GM19395 (cell line): ENCODE data around the gene NDUFC2.
"Not testable (repeated sequence)": the region's sequence is repeated elsewhere in the genome, so short reads cannot be mapped to it uniquely, and the experiment has no call there.

ENCODE experiments used
- ATAC-seq: cut with Tn5 transposase; IDR thresholded peaks from one replicate; pipeline ENCODE4 v1.9.1; 2021; ENCODE audit warnings: mild to moderate bottlenecking, moderate library complexity; ENCODE audit not compliant: unreplicated experiment

NDUFC2 gene

GRCh38 chr11:78056093-78056492 is 23.6 kb downstream of the NDUFC2 start:
- ATAC-seq, result no peak

DNA sequence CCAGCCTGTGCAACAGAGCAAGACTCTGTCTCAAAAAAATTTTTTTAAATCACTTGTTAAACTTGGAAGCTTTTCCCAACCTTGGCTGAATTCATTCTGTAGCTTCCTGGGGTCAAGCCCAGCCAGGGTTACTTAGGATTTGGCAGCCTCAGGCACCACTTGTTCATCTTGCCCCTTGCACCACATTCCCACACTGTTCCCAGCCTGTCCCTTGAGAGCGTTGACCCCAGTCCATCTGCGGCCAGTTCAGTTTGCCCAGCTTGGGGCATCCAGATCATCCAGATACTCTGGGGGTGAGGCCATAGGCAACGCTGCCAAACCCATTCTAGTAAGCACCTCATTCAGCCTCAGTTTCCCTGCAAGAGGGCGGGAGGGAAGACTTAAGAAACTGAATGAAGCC is 24.7 kb downstream of the NDUFC2 start:
- ATAC-seq, result no peak

DNA sequence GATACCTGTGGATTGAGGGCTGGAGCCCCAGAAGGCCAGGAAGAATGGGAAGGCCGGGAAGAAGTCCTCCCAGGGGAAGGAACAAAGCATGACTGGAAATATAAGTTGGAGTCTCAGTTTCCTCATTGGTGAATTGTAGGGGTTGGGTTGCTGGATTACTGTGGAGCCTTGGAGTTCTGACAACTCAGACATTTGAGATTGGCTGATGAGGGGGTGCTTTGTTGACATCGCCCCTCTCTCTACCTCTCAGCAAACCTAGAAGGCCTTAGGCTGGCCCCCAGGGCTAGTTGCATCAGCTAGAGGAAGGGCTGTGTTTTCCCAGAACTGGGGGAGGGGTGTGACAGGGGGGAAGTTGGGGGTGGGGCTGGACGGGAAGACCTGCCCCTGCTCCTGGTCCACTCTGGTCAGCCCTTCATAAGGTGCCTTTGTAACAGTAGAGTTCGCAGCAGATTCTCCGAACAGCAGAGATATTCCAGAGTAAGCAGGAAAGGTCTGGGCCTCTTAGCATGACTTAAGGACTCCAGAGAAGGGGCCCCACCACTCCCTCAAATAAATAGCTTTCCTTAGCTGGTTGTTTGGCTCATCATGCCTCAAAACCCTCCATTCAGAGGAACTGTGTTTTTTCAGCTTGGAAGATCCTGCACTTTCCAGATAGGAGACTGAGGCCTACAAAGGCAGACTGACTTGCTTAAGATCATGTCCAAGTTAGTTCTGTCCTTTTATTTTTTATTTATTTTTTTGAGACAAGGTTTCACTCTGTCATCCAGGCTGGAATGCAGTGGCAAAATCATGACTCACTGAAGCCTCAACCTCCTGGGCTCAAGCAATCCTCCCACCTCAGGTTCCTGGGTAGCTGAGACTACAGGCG is 28.5 kb downstream of the NDUFC2 start:
- no peak for ATAC-seq

DNA sequence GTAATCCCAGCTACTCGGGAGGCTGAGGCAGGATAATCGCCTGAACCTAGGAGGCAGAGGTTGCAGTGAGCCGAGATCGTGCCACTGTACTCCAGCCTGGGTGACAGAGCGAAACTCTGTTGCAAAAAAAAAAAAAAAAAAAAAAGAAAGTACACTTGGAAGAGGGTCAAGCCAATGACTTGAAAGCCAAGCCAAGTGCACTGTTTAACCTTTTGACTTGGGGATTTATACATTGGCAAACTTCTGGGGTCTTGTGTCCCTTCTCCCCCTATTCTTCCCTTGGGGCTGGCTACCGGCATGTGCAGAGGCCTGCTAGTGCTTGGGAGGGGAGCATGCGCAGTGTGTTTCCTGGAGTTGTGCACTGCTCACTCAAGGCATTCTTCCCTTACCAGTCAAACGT is 30.3 kb downstream of the NDUFC2 start:
- no peak for ATAC-seq

GRCh38 chr11:78048561-78048960 is 31.1 kb downstream of the NDUFC2 start:
- no peak for ATAC-seq

- ATAC-seq, result no peak
Measured at GRCh38 chr11:78046486-78046854, 33.2 kb downstream of the NDUFC2 start.

GRCh38 chr11:78045851-78046485 is 33.7 kb downstream of the NDUFC2 start:
- ATAC-seq, result peak; percentile 66

- ATAC-seq, result no peak
Measured at GRCh38 chr11:78044706-78045105, 35.0 kb downstream of the NDUFC2 start.

DNA sequence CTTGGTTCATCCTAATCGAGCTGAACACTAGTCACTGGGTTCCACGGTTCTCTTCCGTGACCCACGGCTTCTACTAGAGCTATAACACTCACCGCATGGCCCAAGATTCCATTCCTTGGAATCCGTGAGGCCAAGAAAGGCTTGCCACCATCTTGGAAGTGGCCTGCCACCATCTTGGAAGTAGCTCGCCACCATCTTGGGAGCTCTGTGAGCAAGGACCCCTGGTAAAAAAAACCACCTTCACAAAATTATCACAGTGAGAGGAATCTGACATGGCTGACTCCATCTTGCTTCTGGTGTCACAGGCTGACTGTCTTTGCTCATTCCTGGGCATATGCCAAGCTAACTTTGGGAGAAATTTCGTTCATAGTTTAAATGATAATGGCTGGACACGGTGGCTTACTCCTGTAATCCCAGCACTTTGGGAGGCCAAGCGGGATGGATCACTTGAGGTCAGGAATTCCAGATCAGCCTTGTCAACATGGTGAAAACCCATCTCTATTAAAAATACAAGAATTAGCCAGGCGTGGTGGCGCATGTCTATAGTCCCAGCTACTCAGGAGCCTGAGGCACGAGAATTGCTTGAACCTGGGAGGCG is 37.7 kb downstream of the NDUFC2 start:
- no peak for ATAC-seq

- ATAC-seq, result not testable (repeated sequence)
Measured at GRCh38 chr11:78041380-78041719, 38.3 kb downstream of the NDUFC2 start.

DNA sequence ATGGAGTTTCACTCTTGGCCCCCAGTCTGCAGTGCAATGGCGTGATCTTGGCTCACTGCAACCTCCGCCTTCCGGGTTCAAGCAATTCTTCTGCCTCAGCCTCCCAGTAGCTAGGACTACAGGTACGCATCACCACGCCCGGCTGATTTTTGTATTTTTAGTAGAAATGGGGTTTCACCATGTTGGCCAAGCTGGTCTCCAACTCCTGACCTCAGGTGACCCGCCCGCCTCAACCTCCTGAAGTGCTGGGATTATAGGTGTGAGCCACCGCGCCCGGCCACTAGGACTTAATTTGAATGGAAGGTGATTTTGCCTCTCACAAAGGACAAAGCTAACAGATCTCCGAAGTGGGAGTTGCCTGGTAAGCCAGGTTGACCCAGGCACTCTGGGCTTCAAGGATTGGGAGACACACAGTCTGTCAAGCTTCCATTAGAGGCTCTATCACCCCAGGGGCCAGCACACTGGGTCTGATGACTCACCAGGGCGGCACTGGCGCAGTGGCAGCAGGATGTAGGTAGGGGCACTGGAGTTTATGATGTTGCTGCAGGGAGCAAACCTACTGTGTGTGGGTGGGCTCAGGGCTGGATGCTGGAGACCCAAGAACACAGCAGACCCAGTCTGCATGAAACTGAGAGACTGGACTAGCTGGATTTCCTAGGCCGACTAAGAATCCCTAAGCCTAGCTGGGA is 38.8 kb downstream of the NDUFC2 start:
- no peak for ATAC-seq

DNA sequence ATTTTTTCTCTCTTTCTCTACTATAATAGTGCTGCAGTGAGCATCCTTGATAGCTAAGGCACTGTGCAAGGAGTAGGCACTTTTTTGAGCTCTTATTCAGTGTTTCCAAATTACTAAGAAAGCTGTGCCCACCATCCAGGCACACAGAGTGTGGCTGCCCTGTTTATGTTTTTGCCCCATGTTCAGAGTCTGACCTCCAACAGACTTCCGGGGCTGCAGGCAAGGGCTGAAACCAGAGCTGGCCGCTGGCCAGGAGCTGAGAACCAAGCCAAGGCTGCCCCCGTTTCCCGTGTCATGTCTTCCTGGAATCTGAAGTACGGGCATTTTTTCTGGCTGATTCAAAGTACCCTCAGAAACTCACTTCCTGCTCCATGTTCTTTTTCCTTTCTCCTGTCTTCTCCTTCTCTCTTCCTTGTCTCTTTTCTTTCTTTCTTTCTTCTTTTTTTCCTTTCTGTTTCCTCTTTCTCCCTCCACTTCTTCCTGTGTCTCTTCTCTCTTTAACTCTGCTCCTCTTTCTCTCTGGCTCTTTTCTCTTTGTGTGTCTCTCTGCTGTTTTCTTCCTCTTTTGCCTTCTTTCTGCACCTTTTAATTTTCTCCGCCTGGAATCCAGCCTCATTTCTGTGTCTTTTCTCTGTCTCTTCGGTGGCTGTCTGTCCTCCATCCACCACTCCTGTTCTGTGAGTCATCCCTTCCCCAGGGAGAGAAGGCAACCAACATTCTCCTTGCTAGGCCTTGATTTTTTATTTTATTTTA is 39.6 kb downstream of the NDUFC2 start:
- ATAC-seq, result peak; percentile 76

- no peak for ATAC-seq
Measured at GRCh38 chr11:78039391-78039918, 40.2 kb downstream of the NDUFC2 start.

- ATAC-seq, result no peak
Measured at GRCh38 chr11:78038697-78039313, 40.9 kb downstream of the NDUFC2 start.

- no peak for ATAC-seq
Measured at GRCh38 chr11:78037825-78038620, 41.6 kb downstream of the NDUFC2 start.

GRCh38 chr11:78037056-78037455 is 42.6 kb downstream of the NDUFC2 start:
- ATAC-seq, result no peak

GRCh38 chr11:78036313-78036712 is 43.3 kb downstream of the NDUFC2 start:
- no peak for ATAC-seq

DNA sequence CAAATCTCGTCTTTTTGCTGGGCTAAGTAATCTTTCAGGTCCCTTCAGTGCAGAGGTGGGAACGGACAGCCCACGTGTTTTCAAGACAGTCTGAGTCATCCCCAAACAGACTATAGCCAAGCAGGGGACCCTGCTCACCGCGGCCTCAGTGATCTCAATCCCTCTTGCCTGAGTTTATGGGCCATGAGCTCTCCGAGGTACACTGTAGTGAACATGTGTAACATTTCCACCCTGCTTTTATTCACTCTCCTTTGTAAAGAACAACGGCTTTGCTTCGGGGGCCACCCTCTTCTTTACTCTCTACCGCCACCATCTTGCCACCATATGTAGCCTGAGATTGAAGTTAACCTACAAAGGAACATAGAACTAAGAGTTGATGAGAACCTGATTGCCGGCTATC is 45.0 kb downstream of the NDUFC2 start:
- no peak for ATAC-seq

DNA sequence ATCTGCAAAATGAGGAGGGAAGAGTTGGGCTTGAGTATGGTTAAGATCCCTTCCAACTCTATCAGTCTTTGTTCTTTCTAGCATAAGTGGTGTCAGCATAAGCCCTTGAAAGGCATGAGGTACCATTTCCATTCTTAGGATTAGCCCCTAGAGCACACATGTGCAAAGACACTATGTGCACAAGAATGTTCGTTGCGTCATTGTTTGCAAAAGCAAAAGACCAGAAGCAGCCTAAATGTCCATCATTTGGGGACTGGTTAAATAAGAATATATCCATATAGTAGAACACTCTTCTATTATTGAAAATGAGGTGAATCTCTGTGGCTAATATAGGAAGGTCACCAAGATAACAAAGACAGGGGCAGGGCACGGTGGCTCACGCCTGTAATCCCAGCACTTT is 46.6 kb downstream of the NDUFC2 start:
- no peak for ATAC-seq
